C4-2B (cell line): ENCODE data around the gene TAAR5.

Experiments used
- CTCF ChIP-seq: fragments of 450-650 bp; conservative IDR thresholded peaks from 2 replicates; pipeline ENCODE4 v1.5.1; 2017; ENCODE audit warnings: mild to moderate bottlenecking
- ZFX ChIP-seq: fragments of 450-650 bp; IDR thresholded peaks from 2 replicates; pipeline ENCODE4 v1.6.1; 2017

- TF ChIP-seq CTCF = no peak
- no peak for TF ChIP-seq ZFX
Measured at GRCh38 chr6:132624175-132624574, 34.6 kb upstream of the TAAR5 start, which contains the start of gene TAAR2.
